GM06990 (cell line): ENCODE results near the gene TTC17.
A peak's percentile ranks its signal among the peaks of the same experiment; 100 is the strongest.

Experiments used
- DNase-seq: peaks from one replicate; pipeline ENCODE4 v3.0.0-alpha.2; 2011; ENCODE audit not compliant: insufficient read length; ENCODE audit errors: extremely low read depth
- H3K27me3 ChIP-seq: replicated peaks from 2 replicates; pipeline ENCODE4 v1.6.0; 2011; ENCODE audit warnings: low read length; ENCODE audit not compliant: control insufficient read depth, insufficient read depth
- H3K36me3 ChIP-seq: 2 replicates; pipeline ENCODE4 v1.5.1; 2011; ENCODE audit warnings: low read length; ENCODE audit not compliant: control insufficient read depth, insufficient read depth
- H3K4me3 ChIP-seq: replicated peaks from 2 replicates; pipeline ENCODE4 v1.5.1; 2011; ENCODE audit warnings: low read depth, mild to moderate bottlenecking, control low read depth, low read length
- CTCF ChIP-seq: IDR thresholded peaks from 2 replicates; pipeline ENCODE4 v1.5.1; 2011; ENCODE audit warnings: low read length, control low read depth, mild to moderate bottlenecking, inconsistent platforms; ENCODE audit not compliant: insufficient read depth, poor library complexity, severe bottlenecking

TTC17 gene

GRCh38 chr11:43358279-43358800 lies 380 bp upstream of the TTC17 start:
- Histone ChIP-seq H3K27me3 (no peaks in the 10 kb centered on the region), H3K36me3 (peaks cover 3% of the 10 kb centered on the region; the same call in 1 of the 2 replicates), H3K4me3 (peak overlapping the region; percentile 94)
- TF ChIP-seq CTCF = no peak
- DNase-seq = no peak

- DNase-seq = no peak
- H3K36me3 ChIP-seq = peaks cover 3% of the 10 kb centered on the region; the same call in 1 of the 2 replicates
- TF ChIP-seq CTCF = no peak
- H3K27me3 ChIP-seq = no peaks in the 10 kb centered on the region
- peak overlapping the region; percentile 94 for H3K4me3 ChIP-seq
These were observed 700 bp downstream of the TTC17 start for GRCh38 chr11:43359422-43359818.

GRCh38 chr11:43360361-43361032 lies 1.8 kb downstream of the TTC17 start:
- H3K4me3 ChIP-seq = peak overlapping the region; percentile 94
- TF ChIP-seq CTCF = no peak
- DNase-seq = no peak
- no peaks in the 10 kb centered on the region for H3K27me3 ChIP-seq
- H3K36me3 ChIP-seq = peaks cover 6% of the 10 kb centered on the region

GRCh38 chr11:43366677-43367076 lies 8.0 kb downstream of the TTC17 start:
- no peak for TF ChIP-seq CTCF
- H3K36me3 ChIP-seq = peaks cover 6% of the 10 kb centered on the region
- H3K27me3 ChIP-seq = no peaks in the 10 kb centered on the region
- no peak for DNase-seq
- no peak overlapping the region for H3K4me3 ChIP-seq

GRCh38 chr11:43367382-43368178 lies 8.9 kb downstream of the TTC17 start:
- TF ChIP-seq CTCF = no peak
- DNase-seq = no peak
- H3K27me3 ChIP-seq = no peaks in the 10 kb centered on the region
- no peak overlapping the region for H3K4me3 ChIP-seq
- H3K36me3 ChIP-seq = peaks cover 5% of the 10 kb centered on the region
